Neuronal stem cell (in vitro differentiated cells): Measurements from ENCODE around the gene FHIT.

ENCODE experiments used
- DNase-seq: peaks from one replicate; pipeline ENCODE4 v3.0.0-alpha.2; 2013; ENCODE audit warnings: low spot score
- H2AFZ ChIP-seq: one replicate; pipeline ENCODE4 v1.6.1; 2013; ENCODE audit warnings: mild to moderate bottlenecking, low read length, inconsistent platforms
- H2AK5ac ChIP-seq: 2 replicates; pipeline ENCODE4 v1.6.1; 2013; ENCODE audit warnings: low read depth, mild to moderate bottlenecking, inconsistent platforms, low read length, moderate library complexity, mixed read lengths
- H2BK120ac ChIP-seq: 2 replicates; pipeline ENCODE4 v1.6.1; 2013; ENCODE audit warnings: low read depth, mild to moderate bottlenecking, inconsistent platforms, low read length, moderate library complexity, mixed read lengths
- H2BK12ac ChIP-seq: one replicate; pipeline ENCODE4 v1.6.1; 2013; ENCODE audit warnings: low read length, inconsistent platforms
- H2BK15ac ChIP-seq: 2 replicates; pipeline ENCODE4 v1.6.1; 2013; ENCODE audit warnings: mild to moderate bottlenecking, low read length, inconsistent platforms, mixed read lengths
- H2BK5ac ChIP-seq: one replicate; pipeline ENCODE4 v1.6.1; 2013; ENCODE audit warnings: inconsistent platforms, mild to moderate bottlenecking, low read length, moderate library complexity
- H3K14ac ChIP-seq: one replicate; pipeline ENCODE4 v1.6.1; 2013; ENCODE audit warnings: low read length, inconsistent platforms
- H3K18ac ChIP-seq: 2 replicates; pipeline ENCODE4 v1.6.1; 2013; ENCODE audit warnings: low read length, inconsistent platforms
- H3K23ac ChIP-seq: 2 replicates; pipeline ENCODE4 v1.6.1; 2013; ENCODE audit warnings: low read depth, mild to moderate bottlenecking, mixed read lengths, low read length, inconsistent platforms; ENCODE audit not compliant: poor library complexity
- H3K27ac ChIP-seq: replicated peaks from 3 replicates; pipeline ENCODE4 v1.5.1; 2013; ENCODE audit warnings: low read length, inconsistent platforms
- H3K27me3 ChIP-seq, 3 experiments: 2 replicates each; pipeline ENCODE4 v1.6.1; 2013; ENCODE audit warnings: low read length in 3 of 3, mild to moderate bottlenecking in 2 of 3, inconsistent platforms in 1 of 3, low read depth in 1 of 3, mixed read lengths in 1 of 3, moderate library complexity in 1 of 3; ENCODE audit not compliant: control insufficient read depth in 3 of 3, insufficient read depth in 3 of 3
- H3K36me3 ChIP-seq, 2 donors: replicated peaks in 1 of 2; 2 replicates each; pipeline ENCODE4 v1.6.1; 2013; ENCODE audit warnings: low read length in 2 of 2; ENCODE audit not compliant: control insufficient read depth in 2 of 2, insufficient read depth in 2 of 2
- H3K4ac ChIP-seq: 2 replicates; pipeline ENCODE4 v1.6.1; 2013; ENCODE audit warnings: inconsistent platforms, mild to moderate bottlenecking, low read length, moderate library complexity
- H3K4me1 ChIP-seq, 2 donors: 1 replicate in 1 of 2; 2 replicates in 1 of 2; pipeline ENCODE4 v1.6.1; 2013; ENCODE audit warnings: low read length in 2 of 2, low read depth in 1 of 2; ENCODE audit not compliant: control insufficient read depth in 2 of 2, insufficient read depth in 1 of 2
- H3K4me2 ChIP-seq: one replicate; pipeline ENCODE4 v1.6.1; 2013; ENCODE audit warnings: mild to moderate bottlenecking, low read length, inconsistent platforms; ENCODE audit not compliant: insufficient read depth, poor library complexity, severe bottlenecking
- H3K4me3 ChIP-seq, 2 donors: 2 replicates each; pipeline ENCODE4 v1.5.1; 2013; ENCODE audit warnings: low read length in 2 of 2, mild to moderate bottlenecking in 2 of 2, inconsistent platforms in 1 of 2, moderate library complexity in 1 of 2
- H3K79me1 ChIP-seq: one replicate; pipeline ENCODE4 v1.6.1; 2013; ENCODE audit warnings: low read depth, mild to moderate bottlenecking, inconsistent platforms, low read length, moderate library complexity
- H3K9ac ChIP-seq: one replicate; pipeline ENCODE4 v1.6.1; 2013; ENCODE audit warnings: mild to moderate bottlenecking, low read depth, low read length, inconsistent platforms; ENCODE audit not compliant: poor library complexity
- H3K9me3 ChIP-seq, 2 donors: replicated peaks in 1 of 2; 2 replicates each; pipeline versions ENCODE3 to v1.6.1; 2013; ENCODE audit warnings: low read length in 2 of 2, mild to moderate bottlenecking in 2 of 2, inconsistent platforms in 1 of 2, low read depth in 1 of 2, mixed read lengths in 1 of 2, moderate library complexity in 1 of 2; ENCODE audit not compliant: control insufficient read depth in 2 of 2, insufficient read depth in 1 of 2
- H4K8ac ChIP-seq: one replicate; pipeline ENCODE4 v1.6.1; 2013; ENCODE audit warnings: low read depth, mild to moderate bottlenecking, inconsistent platforms, low read length, moderate library complexity
- H4K91ac ChIP-seq: one replicate; pipeline ENCODE4 v1.6.1; 2013; ENCODE audit warnings: low read length, low read depth, mild to moderate bottlenecking, inconsistent platforms; ENCODE audit not compliant: poor library complexity
- whole genome bisulfite sequencing, 2 donors: extraction: QIAGEN DNeasy Blood & Tissue Kit; methylation state at CpG; one replicate each; pipeline ENCODE4 v1.1.7; 2013; ENCODE audit warnings: missing lambda C conversion rate in 2 of 2, mixed read lengths in 1 of 2; ENCODE audit not compliant: insufficient read length in 2 of 2, insufficient replicate concordance in 1 of 2; ENCODE audit errors: extremely low coverage in 2 of 2; 5-methylcytosine and 5-hydroxymethylcytosine counted together

FHIT gene

DNA sequence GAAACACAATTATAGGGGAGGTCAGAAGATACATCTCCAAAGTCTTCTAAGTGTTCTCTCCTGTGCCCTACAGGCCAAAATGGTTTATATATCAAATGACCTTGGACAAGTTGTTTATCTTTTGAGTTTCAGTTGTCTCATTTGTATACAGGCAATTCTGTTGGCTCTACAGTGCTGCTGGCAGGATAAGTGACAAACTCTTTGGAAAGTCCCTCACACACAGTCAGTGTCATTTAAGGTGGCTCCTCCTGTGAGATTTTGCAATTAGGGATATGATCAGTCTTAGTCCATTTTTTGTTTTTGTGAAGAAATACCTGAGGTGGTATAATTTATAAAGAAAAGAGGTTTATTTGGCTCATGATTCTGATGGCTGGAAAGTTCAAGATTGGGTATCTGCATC lies 1165.6 kb downstream of the FHIT start:
- Histone ChIP-seq H2AFZ (no peak overlapping the region), H3K27ac (no peak overlapping the region), H2BK120ac (no peak overlapping the region), H3K4me1 (no peaks in the 10 kb centered on the region), H3K79me1 (no peaks in the 10 kb centered on the region), H3K4me3 (no peak overlapping the region), H3K14ac (no peak overlapping the region), H3K23ac (no peak overlapping the region), H2BK5ac (no peak overlapping the region), H2AK5ac (no peak overlapping the region), H3K9me3 (no peaks in the 10 kb centered on the region), H2BK12ac (no peak overlapping the region), H3K18ac (no peak overlapping the region), H4K91ac (no peak overlapping the region), H3K27me3 (no peaks in the 10 kb centered on the region), H2BK15ac (no peak overlapping the region), H3K4me2 (no peak overlapping the region), H3K9ac (no peak overlapping the region), H4K8ac (no peak overlapping the region), H3K36me3 (no peaks in the 10 kb centered on the region), H3K4ac (no peak overlapping the region)
- no peak for DNase-seq

GRCh38 chr3:60081381-60082095 lies 1169.7 kb downstream of the FHIT start:
- Histone ChIP-seq H3K27me3 (no peaks in the 10 kb centered on the region), H3K4me3 (no peak overlapping the region), H2AFZ (no peak overlapping the region)

DNA sequence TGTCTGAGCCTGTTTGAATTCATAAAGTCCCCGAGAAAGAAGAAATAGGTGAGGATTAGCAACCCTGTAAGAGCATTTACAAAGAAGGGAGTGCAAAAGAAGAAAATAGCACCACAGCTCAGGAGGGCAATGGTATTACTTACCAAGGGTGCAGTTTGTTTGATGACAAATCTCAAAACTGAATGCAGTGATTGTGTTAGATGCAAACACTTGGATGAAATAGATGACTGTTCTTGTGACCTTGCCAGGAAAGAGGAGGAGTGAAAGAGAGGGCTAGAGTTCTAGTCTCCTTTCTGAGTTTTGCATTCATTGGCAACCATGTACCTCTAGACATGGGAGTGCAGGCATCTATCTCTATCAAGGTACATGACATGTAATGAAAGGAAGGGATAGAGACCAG lies 1170.6 kb downstream of the FHIT start:
- Histone ChIP-seq H3K18ac (no peak overlapping the region), H3K4ac (no peak overlapping the region), H2BK120ac (no peak overlapping the region), H2BK5ac (no peak overlapping the region), H3K4me2 (no peak overlapping the region), H4K8ac (no peak overlapping the region), H3K9me3 (no peaks in the 10 kb centered on the region), H3K79me1 (no peaks in the 10 kb centered on the region), H3K27me3 (no peaks in the 10 kb centered on the region), H2AFZ (no peak overlapping the region), H3K23ac (no peak overlapping the region), H2BK12ac (no peak overlapping the region), H3K27ac (no peak overlapping the region), H2BK15ac (no peak overlapping the region), H3K4me1 (no peaks in the 10 kb centered on the region), H2AK5ac (no peak overlapping the region), H3K9ac (no peak overlapping the region), H3K14ac (no peak overlapping the region), H3K4me3 (no peak overlapping the region), H3K36me3 (no peaks in the 10 kb centered on the region), H4K91ac (no peak overlapping the region)
- no CpG with 5 or more reads among the region's 1 CpG for WGBS, 2 donors
- DNase-seq, result no peak

More at GRCh38 chr3:60081381-60082095, 1169.7 kb downstream of the FHIT start:
- Histone ChIP-seq H3K36me3 (no peaks in the 10 kb centered on the region), H4K8ac (no peak overlapping the region), H3K79me1 (no peaks in the 10 kb centered on the region), H3K4me1 (no peaks in the 10 kb centered on the region), H3K14ac (no peak overlapping the region), H2BK12ac (no peak overlapping the region), H3K4me2 (no peak overlapping the region), H2BK120ac (no peak overlapping the region), H3K4ac (no peak overlapping the region), H2AK5ac (no peak overlapping the region), H3K23ac (no peak overlapping the region), H3K9me3 (no peaks in the 10 kb centered on the region), H3K27ac (no peak overlapping the region), H2BK5ac (no peak overlapping the region), H4K91ac (no peak overlapping the region), H3K9ac (no peak overlapping the region), H3K18ac (no peak overlapping the region), H2BK15ac (no peak overlapping the region)
- WGBS, 2 donors, result no CpG with 5 or more reads among the region's 5 CpGs
- DNase-seq, result no peak

- no peak overlapping the region for H2BK5ac ChIP-seq
- WGBS, 2 donors, result no CpG with 5 or more reads among the region's 5 CpGs
- no peak overlapping the region for H2AK5ac ChIP-seq
- no peak overlapping the region for H3K14ac ChIP-seq
- no peaks in the 10 kb centered on the region for H3K36me3 ChIP-seq
- H3K79me1 ChIP-seq, result no peaks in the 10 kb centered on the region
- no peak overlapping the region for H2BK15ac ChIP-seq
- H4K91ac ChIP-seq, result no peak overlapping the region
- no peak overlapping the region for H4K8ac ChIP-seq
- H2AFZ ChIP-seq, result no peak overlapping the region
- H3K4me3 ChIP-seq, result no peak overlapping the region
- no peaks in the 10 kb centered on the region for H3K27me3 ChIP-seq
- no peak overlapping the region for H2BK12ac ChIP-seq
- H3K27ac ChIP-seq, result no peak overlapping the region
- H3K9me3 ChIP-seq, result no peaks in the 10 kb centered on the region
- DNase-seq, result no peak
- no peak overlapping the region for H3K4ac ChIP-seq
- no peak overlapping the region for H3K23ac ChIP-seq
- no peak overlapping the region for H3K4me2 ChIP-seq
- no peak overlapping the region for H3K9ac ChIP-seq
- no peak overlapping the region for H3K18ac ChIP-seq
- H2BK120ac ChIP-seq, result no peak overlapping the region
- no peaks in the 10 kb centered on the region for H3K4me1 ChIP-seq
These were observed 1172.2 kb downstream of the FHIT start for GRCh38 chr3:60079076-60079475.
